SU-DHL-6 (cell line): ENCODE data around the gene CCNI2.

Source experiments
- H2AFZ ChIP-seq: fragments of 200-600 bp; sonication (generic); 2 replicates; pipeline ENCODE4 v1.6.1; 2014; ENCODE audit warnings: low read depth, mild to moderate bottlenecking, moderate library complexity, mixed read lengths, antibody characterized with exemption, low read length; ENCODE audit not compliant: severe bottlenecking
- H3F3A ChIP-seq: fragments of 200-600 bp; shearing (Covaris generic); 2 replicates; pipeline ENCODE4 v1.6.0; 2016; ENCODE audit warnings: antibody characterized with exemption, mild to moderate bottlenecking; ENCODE audit not compliant: insufficient read depth
- H3K27ac ChIP-seq: fragments of 200-600 bp; sonication (generic); 2 replicates; pipeline ENCODE4 v1.5.1; 2016; ENCODE audit warnings: low read depth, mild to moderate bottlenecking, low read length, moderate library complexity, mixed read lengths
- H3K27me3 ChIP-seq: fragments of 200-600 bp; sonication (generic), shearing (Covaris generic); 2 replicates; pipeline ENCODE4 v1.6.0; 2014; ENCODE audit warnings: mild to moderate bottlenecking, low read length
- H3K36me3 ChIP-seq: fragments of 200-600 bp; sonication (generic); 2 replicates; pipeline ENCODE4 v1.6.1; 2014; ENCODE audit warnings: mild to moderate bottlenecking, low read length, mixed read lengths
- H3K4me2 ChIP-seq: fragments of 300-600, 200-600 bp; shearing (Covaris generic), sonication (generic); 2 replicates; pipeline ENCODE4 v1.6.0; 2014; ENCODE audit warnings: low read length, low read depth, mild to moderate bottlenecking; ENCODE audit not compliant: poor library complexity, severe bottlenecking
- H3K4me3 ChIP-seq: fragments of 200-600 bp; sonication (generic); 2 replicates; pipeline ENCODE4 v1.5.1; 2014; ENCODE audit warnings: antibody characterized with exemption, low read length, mild to moderate bottlenecking, mixed read lengths; ENCODE audit not compliant: insufficient read depth, poor library complexity, severe bottlenecking
- H3K79me2 ChIP-seq: fragments of 200-600 bp; sonication (generic); 2 replicates; pipeline ENCODE4 v1.6.1; 2014; ENCODE audit warnings: mild to moderate bottlenecking, low read length, moderate library complexity; ENCODE audit not compliant: insufficient read depth
- H3K9ac ChIP-seq: fragments of 200-600 bp; sonication (generic); 2 replicates; pipeline ENCODE4 v1.7.0; 2014; ENCODE audit warnings: mild to moderate bottlenecking, low read length
- H3K9me2 ChIP-seq: fragments of 200-600 bp; sonication (generic); replicated peaks from 2 replicates; pipeline ENCODE4 v1.6.1; 2014; ENCODE audit warnings: low read length; ENCODE audit not compliant: insufficient read depth
- H3K9me3 ChIP-seq: fragments of 200-600 bp; sonication (generic); 2 replicates; pipeline ENCODE4 v1.6.1; 2014; ENCODE audit warnings: low read length, mixed read lengths; ENCODE audit not compliant: insufficient read depth
- H4K20me1 ChIP-seq: fragments of 200-600 bp; sonication (generic); 2 replicates; pipeline ENCODE4 v1.6.1; 2014; ENCODE audit warnings: low read depth, mild to moderate bottlenecking, antibody characterized with exemption, low read length, moderate library complexity, mixed read lengths
- CTCF ChIP-seq: fragments of 200-600 bp; sonication (generic); IDR thresholded peaks from one replicate; pipeline ENCODE4 v1.5.1; 2017; ENCODE audit warnings: antibody characterized with exemption, mild to moderate bottlenecking, low read length, moderate library complexity; ENCODE audit not compliant: insufficient read depth, poor library complexity, severe bottlenecking
- EZH2phosphoT487 ChIP-seq: fragments of 200-600 bp; sonication (generic), shearing (Covaris generic); conservative IDR thresholded peaks from 2 replicates; pipeline ENCODE4 v1.6.1; 2018; ENCODE audit warnings: mild to moderate bottlenecking, antibody characterized with exemption, low read length, moderate library complexity, mixed read lengths

Gene CCNI2

GRCh38 chr5:132778129-132778528 lies 30.9 kb downstream of the CCNI2 start:
- no peak overlapping the region for H2AFZ ChIP-seq
- H3K36me3 ChIP-seq = no peaks in the 10 kb centered on the region
- H4K20me1 ChIP-seq = no peaks in the 10 kb centered on the region
- no peak overlapping the region for H3K4me2 ChIP-seq
- no peak overlapping the region for H3K27ac ChIP-seq
- H3K9ac ChIP-seq = no peak overlapping the region
- no peaks in the 10 kb centered on the region for H3K9me2 ChIP-seq
- H3F3A ChIP-seq = no peaks in the 10 kb centered on the region
- TF ChIP-seq CTCF (no peak), EZH2phosphoT487 (no peak)
- no peaks in the 10 kb centered on the region for H3K27me3 ChIP-seq
- no peaks in the 10 kb centered on the region for H3K9me3 ChIP-seq
- H3K4me3 ChIP-seq = no peak overlapping the region
- no peaks in the 10 kb centered on the region for H3K79me2 ChIP-seq

- Histone ChIP-seq H3K9ac (no peak overlapping the region), H3K27ac (no peak overlapping the region), H3F3A (no peaks in the 10 kb centered on the region), H3K36me3 (no peaks in the 10 kb centered on the region), H4K20me1 (no peaks in the 10 kb centered on the region), H3K4me2 (no peak overlapping the region), H3K9me3 (no peaks in the 10 kb centered on the region), H3K27me3 (no peaks in the 10 kb centered on the region), H2AFZ (no peak overlapping the region), H3K4me3 (no peak overlapping the region), H3K79me2 (no peaks in the 10 kb centered on the region), H3K9me2 (no peaks in the 10 kb centered on the region)
- TF ChIP-seq EZH2phosphoT487 (no peak), CTCF (no peak)
These were observed 31.6 kb downstream of the CCNI2 start for GRCh38 chr5:132778856-132779255.

- H3K4me2 ChIP-seq = no peak overlapping the region
- no peak overlapping the region for H2AFZ ChIP-seq
- TF ChIP-seq CTCF (no peak), EZH2phosphoT487 (no peak)
- no peaks in the 10 kb centered on the region for H3K36me3 ChIP-seq
- H3K27me3 ChIP-seq = no peaks in the 10 kb centered on the region
- no peaks in the 10 kb centered on the region for H3K9me3 ChIP-seq
- H3K27ac ChIP-seq = no peak overlapping the region
- H3K9ac ChIP-seq = no peak overlapping the region
- H3K79me2 ChIP-seq = no peaks in the 10 kb centered on the region
- no peaks in the 10 kb centered on the region for H3F3A ChIP-seq
- H3K9me2 ChIP-seq = no peaks in the 10 kb centered on the region
- H4K20me1 ChIP-seq = no peaks in the 10 kb centered on the region
- H3K4me3 ChIP-seq = no peak overlapping the region
These were observed 32.7 kb downstream of the CCNI2 start for GRCh38 chr5:132779961-132780360.
